GM19395 (cell line): ENCODE data around the gene PERM1.
"Not testable (repeated sequence)": the region's sequence is repeated elsewhere in the genome, so short reads cannot be mapped to it uniquely, and the experiment has no call there.

ENCODE experiments used
- ATAC-seq: cut with Tn5 transposase; IDR thresholded peaks from one replicate; pipeline ENCODE4 v1.9.1; 2021; ENCODE audit warnings: mild to moderate bottlenecking, moderate library complexity; ENCODE audit not compliant: unreplicated experiment

PERM1 gene, protein sequence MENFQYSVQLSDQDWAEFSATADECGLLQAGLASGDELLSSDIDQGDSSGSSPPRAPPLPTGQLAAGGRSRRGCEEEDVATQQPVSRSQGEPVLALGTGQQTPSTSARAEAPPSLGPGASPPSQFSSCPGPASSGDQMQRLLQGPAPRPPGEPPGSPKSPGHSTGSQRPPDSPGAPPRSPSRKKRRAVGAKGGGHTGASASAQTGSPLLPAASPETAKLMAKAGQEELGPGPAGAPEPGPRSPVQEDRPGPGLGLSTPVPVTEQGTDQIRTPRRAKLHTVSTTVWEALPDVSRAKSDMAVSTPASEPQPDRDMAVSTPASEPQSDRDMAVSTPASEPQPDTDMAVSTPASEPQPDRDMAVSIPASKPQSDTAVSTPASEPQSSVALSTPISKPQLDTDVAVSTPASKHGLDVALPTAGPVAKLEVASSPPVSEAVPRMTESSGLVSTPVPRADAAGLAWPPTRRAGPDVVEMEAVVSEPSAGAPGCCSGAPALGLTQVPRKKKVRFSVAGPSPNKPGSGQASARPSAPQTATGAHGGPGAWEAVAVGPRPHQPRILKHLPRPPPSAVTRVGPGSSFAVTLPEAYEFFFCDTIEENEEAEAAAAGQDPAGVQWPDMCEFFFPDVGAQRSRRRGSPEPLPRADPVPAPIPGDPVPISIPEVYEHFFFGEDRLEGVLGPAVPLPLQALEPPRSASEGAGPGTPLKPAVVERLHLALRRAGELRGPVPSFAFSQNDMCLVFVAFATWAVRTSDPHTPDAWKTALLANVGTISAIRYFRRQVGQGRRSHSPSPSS

GRCh38 chr1:981955-982558 lies at the start of gene PERM1:
Gene PERM1 (minus strand): TSS chr1:982093. CDS start chr1:981029, 1,064 bp downstream.
- ATAC-seq, result no peak

- not testable (repeated sequence) for ATAC-seq
Observed at GRCh38 chr1:1030867-1031658, 49.2 kb upstream of the PERM1 start.

DNA sequence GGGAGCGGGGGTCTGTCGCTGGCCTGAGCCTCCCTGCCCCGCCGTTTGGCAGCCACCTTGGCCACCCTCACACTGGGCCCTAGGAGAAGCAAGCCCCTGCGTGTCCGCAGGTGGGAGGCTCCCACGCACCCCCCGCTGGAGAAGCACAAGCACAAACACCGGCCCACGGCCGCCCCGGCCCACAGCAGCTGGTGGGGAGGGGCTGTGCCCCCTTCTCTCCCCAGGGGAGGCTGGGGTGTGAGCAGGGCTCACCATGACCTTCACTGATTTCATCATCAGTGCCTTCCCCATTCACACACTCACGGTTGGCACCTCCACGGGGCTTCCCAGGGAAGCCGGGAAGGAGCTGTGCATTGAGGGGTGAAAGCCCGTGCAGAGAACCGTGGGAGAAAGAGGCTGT lies 45.9 kb upstream of the PERM1 start:
- no peak for ATAC-seq

DNA sequence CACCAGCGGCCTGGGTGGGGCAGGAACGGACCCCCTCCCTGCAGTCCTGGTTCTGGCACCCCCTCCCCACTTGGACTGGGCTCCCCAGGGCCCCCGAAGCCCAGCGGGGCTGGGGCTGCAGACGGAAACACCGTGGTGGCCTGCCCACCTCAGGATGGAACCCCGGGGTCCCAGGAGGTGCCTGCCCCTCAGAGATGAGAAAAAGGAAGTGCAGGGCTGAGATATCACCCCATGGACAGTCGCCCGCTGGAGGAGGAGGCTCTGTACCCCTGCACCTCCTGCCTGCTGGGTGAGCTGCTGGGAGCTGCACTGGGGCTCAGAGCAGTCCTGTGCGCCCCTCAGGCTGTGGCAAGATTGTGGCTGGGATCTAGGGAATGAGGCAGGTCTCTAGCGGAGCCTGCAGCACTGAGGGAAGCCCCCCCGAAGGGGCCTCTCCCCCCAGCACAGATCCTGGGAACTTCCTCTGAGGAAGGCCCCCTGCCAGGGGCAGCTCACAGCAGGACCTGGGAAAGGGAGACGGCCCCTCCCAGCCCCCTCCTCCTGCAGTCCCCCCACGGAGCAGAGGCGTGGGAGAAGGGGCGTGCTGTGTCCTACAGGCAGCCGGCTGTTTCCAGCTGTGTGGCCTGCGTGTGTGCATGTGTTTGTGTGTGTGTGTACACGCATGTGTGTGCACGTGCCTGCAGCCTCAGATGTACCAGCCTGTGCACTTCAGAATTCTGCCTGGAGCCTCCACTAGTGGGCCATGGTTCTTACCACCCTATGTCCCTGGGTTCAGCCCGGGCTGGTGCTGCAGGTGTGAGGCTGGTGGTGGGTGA lies 44.9 kb upstream of the PERM1 start:
- no peak for ATAC-seq

GRCh38 chr1:1025730-1026129 lies 43.8 kb upstream of the PERM1 start:
- ATAC-seq, result no peak

DNA sequence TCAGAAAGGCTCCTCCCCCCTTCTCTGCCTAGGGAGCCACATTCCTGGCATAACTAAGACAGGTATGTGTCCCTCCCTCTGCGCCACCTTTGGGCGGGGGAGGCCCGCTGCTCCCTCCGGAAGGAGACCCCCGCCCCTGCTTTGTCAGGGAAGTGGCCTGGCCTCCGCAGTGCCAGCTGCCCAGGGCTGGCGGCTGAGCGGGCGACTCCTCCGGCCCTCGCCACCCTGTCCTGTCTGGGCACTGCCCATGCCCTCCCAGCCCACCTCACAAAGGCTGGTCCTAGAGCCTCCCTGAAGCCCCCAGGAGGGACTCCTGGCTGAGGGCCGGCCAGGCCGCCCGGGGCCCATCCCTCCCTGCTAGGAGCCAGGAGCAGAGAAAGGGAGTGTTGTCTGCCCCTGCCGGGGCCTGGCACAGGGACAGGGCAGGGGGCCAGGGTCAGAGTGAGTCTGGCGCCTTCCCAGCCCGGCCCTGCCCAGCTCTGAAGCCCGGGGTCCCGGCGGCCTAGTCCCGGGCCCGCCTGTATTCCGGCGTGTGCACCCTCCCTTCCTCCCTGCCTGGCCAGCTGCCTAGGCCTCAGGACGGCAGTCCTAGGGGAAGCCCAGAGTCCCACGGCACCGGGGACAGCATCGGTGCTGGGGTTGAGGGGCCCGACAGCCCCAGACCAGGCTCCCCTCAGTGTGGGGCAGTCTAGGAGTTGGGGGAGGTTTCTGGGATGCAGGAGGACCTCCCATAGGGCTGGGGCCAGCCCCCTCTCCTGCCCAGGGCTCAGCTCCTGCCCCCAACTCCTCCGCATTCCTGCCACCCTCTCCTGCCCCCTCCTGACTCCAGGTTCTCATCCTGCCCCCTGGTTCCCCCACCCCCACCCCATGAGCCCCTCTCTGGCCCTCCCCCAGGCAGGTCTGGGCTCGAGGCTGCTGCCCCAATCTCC lies 43.1 kb upstream of the PERM1 start:
- ATAC-seq, result no peak

- no peak for ATAC-seq
Observed at GRCh38 chr1:1024149-1024770, 42.4 kb upstream of the PERM1 start.

- ATAC-seq, result no peak
Observed at GRCh38 chr1:1023700-1024099, 41.8 kb upstream of the PERM1 start.

DNA sequence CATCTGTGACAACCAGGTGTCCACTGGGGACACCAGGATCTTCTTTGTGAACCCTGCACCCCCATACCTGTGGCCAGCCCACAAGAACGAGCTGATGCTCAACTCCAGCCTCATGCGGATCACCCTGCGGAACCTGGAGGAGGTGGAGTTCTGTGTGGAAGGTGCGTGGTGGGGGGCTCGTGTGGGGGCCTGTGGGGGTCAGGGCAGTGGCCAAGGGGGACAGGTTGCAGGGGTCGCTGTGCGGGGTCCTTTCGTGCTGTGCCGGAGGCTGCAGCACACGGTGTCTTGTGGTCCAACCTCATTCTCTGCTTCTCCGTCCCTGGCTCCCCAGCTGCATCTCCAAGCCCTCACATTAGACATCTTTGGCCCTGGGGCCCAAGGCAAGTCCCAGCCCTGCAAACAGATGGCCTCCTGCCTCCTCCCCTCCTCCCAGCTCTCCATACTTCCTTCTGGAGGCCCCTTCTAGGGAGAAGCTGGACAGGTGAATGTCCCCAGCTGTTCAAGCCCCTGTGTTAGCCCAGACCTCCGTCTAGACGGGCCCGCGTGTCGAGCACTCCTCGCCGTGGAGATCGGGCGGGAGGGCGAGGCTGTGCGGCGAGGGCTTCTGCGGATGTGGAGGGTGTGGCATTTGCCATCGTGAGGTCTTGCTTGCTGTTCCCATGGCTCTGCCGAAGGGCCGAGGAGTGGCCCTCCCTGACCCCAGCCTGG lies 40.6 kb upstream of the PERM1 start:
- no peak for ATAC-seq

- ATAC-seq, result no peak
Observed at GRCh38 chr1:1021920-1022259, 40.0 kb upstream of the PERM1 start.

DNA sequence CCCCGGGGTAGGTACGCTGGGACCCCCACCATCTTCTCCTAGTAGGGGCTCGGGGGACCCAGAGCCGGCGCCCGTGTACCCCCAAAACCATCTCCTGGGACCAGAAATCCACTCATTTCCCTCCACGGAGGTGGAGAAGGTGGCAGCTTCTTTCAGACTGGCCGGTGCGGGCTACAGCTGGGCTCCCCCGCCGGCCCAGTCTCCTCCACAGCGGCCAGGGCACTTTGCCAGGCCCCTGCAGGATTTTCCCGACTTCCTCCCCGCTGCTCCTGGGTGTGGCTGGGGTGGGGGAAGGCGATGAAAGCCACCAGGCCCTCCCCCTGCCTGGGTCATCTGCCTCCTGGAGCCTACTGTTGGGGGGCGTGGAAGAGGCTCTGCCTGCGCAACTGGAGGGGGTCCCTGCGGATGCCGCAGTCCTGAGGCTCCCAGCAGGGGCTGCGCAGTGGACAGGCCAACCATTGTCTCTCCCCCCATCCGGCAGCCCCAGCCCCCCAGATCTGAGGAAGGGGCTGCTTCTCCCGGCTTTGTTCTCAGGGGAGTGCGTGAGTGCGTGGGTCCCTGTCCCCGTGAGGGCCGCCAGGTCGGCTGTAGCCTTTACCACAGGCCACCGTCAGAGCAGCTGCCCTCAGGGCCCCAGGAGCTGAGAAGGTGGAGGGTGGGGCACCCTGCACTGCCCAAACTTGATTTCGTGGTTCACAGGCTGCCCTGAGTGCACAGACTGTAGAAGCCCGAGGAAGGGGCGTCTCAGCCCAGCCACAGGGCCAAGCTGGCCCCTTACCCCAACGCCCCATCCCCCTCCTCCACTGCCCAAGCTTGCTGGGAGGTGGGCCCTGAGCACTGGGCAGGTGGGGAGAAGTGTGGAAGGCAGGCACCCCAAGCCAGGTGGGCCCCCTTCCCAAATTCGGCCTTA lies 39.4 kb upstream of the PERM1 start:
- no peak for ATAC-seq

GRCh38 chr1:1020415-1021009 lies 38.6 kb upstream of the PERM1 start:
- peak; percentile 22 for ATAC-seq

GRCh38 chr1:1020000-1020404 lies 38.1 kb upstream of the PERM1 start, which contains the start of gene AGRN:
Gene AGRN (plus strand): TSS chr1:1020120. CDS start chr1:1020173, 53 bp downstream.
- peak; percentile 30 for ATAC-seq

GRCh38 chr1:1019122-1019999 lies 37.5 kb upstream of the PERM1 start:
- ATAC-seq, result peak; percentile 53

DNA sequence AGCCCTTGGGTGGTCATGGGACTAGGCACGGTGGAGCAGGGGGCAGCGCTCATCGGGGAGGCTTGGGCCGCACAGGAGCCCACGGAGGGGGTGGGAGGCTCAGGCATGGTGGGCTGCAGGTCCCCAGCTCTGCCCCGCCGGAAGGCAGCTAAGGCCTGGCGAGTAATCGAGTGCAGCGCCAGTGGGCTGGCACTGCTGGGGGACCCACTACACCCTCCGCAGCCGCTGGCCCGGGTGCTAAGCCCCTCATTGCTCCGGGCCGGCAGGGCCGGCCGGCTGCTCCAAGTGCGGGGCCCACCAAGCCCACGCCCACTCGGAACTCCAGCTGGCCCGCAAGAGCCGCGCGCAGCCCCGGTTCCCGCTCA lies 36.4 kb upstream of the PERM1 start:
- not testable (repeated sequence) for ATAC-seq
